GM18909 (cell line): Measurements from ENCODE around the gene RTN4RL2.

Experiments used
- ATAC-seq: cut with Tn5 transposase; IDR thresholded peaks from one replicate; pipeline ENCODE4 v1.9.1; 2021; ENCODE audit warnings: mild to moderate bottlenecking; ENCODE audit not compliant: unreplicated experiment, poor library complexity

The RTN4RL2 gene

DNA sequence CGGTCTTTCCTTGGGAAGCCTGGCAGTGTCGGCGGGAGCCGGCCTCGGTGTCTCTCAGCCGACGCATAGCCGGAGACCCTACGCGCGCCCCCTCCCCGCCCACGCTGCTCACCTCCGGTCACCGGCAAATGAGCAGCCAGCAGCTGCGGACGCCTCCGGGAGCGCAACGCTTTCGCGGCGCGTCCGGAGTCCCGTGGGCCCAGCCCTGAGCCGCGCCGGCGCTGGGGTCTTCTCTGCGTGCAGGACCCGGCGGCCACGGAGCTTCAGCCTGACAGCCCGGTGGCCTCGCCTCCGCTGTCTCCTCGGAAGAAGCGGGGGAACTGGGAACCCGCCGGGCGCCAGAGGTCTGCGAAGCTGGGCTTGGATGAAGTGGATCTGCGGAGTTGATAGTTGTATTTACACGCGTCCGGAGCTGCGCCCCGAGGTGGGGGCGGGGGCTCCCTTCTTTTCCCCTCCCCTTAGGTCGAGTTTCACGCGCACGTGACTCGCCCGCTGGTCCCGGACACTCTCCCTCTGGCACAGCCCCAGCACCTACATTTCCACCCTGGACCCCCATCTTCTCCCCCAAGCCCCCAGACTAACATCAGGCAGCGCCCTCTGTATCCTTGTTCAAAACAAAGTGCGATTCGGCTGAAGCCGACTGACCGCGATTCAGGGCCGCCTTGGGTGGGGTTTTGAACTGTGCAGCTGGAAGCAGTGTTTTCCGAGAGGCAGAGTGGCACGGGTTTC lies 55.2 kb downstream of the RTN4RL2 start, which contains the start of gene SLC43A1:
TSS of gene SLC43A1 (minus strand) at position 371 of the 729 bp plus-strand sequence. CDS start 1,591 bp downstream, outside the sequence.
- ATAC-seq, result peak; percentile 46

DNA sequence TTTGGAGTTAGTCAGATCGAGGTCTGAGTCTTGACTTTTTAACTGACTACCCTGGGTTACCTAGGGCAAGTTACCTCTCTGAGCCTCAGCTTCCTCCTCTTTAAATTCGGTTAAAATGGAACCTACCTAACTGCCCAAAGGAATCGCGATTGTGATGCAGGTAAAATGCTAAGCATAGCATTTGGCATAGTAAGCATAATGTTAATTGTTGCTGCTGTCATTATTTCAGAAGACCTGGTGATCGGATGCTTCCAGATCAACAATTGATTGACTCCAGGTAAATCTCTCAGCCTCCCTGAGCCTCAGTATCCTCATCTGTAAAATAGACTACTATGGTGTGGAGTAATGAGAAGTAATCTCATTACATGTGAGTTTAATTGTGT lies 55.7 kb downstream of the RTN4RL2 start:
- ATAC-seq, result no peak

DNA sequence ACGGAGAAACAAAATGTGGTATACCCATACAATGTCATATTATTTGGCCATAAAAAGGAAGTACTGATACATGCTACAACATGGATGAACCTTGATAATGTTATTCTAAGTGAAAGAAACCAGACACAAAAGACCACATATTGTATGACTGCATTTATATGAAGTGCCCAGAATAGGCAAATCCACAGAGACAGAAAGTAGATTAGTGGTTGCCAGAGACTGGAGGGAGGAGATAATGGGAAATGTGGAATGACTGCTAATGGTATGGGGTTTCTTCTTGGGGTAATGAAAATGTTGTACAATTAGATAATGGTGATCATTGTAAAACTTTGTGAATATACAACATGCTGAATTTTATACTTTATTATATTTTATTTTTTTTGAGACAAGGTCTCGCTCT lies 60.8 kb downstream of the RTN4RL2 start:
- no peak for ATAC-seq

DNA sequence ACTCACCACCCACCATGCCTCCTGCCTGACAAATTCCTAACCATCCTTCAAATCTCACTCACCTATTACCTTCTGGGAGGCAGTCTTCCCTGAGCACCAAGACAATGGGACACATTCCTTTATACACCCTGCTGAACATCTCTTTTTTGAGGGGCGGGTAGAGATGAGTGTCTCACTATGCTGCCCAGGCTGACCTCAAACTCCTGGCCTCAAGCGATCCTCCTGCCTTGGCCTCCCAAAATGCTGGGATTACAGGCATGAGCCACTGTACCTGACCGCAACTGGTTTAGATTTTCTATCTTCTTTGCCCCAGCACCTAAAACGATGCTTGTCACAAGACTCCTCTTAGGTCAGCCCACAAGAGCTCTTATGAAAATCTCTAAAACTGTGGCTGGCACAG lies 63.1 kb downstream of the RTN4RL2 start:
- no peak for ATAC-seq
